Coronary artery (tissue), 2 donors: ENCODE results near the gene VAT1.

Experiments used
- DNase-seq: peaks from one replicate; pipeline ENCODE4 v3.0.0-alpha.2; 2017; ENCODE audit warnings: low spot score
- H3K27ac ChIP-seq, 2 donors: fragments of 200-600 bp; sonication (generic); one replicate each; pipeline ENCODE4 v1.5.1; 2016 to 2019
- H3K4me3 ChIP-seq: fragments of 200-600 bp; sonication (generic); 2 replicates; pipeline ENCODE4 v1.5.1; 2016; ENCODE audit warnings: mild to moderate bottlenecking, moderate library complexity
- TF ChIP-seq, protein P1 (sequence below): fragments of 200-600 bp; sonication (generic); IDR thresholded peaks from one replicate; pipeline ENCODE4 v1.5.1; 2019; ENCODE audit warnings: antibody characterized with exemption

Gene VAT1

DNA sequence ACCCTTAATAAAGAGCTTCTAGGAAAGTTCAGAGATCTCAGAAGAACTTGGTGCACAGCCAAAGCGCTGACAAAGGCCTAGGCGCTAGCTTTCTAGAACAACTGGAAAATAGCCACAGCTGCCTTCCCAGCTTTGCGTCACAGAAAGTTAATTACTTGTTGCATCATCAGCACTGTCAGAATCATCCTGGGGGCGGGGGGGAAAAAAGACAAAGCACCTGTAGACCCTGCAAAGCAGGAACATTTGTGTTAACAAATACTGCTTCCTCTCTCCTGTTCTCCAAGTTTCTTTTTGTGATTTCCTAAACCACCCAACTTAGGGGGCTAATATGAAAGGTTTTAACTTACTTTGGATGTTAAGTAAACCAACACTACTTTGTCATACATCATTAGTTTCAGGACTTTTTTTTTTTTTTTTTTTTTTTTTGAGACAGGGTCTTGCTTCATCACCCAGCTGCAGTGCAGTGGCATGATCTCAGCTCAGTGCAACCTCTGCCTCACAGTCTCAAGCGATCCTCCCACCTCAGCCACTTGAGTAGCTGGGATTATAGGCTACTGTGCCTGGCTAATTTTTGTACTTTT lies 53.1 kb downstream of the VAT1 start:
- Histone ChIP-seq H3K27ac (no peak overlapping the region), H3K4me3 (no peak overlapping the region)
- DNase-seq: no peak
- TF ChIP-seq, protein P1, sequence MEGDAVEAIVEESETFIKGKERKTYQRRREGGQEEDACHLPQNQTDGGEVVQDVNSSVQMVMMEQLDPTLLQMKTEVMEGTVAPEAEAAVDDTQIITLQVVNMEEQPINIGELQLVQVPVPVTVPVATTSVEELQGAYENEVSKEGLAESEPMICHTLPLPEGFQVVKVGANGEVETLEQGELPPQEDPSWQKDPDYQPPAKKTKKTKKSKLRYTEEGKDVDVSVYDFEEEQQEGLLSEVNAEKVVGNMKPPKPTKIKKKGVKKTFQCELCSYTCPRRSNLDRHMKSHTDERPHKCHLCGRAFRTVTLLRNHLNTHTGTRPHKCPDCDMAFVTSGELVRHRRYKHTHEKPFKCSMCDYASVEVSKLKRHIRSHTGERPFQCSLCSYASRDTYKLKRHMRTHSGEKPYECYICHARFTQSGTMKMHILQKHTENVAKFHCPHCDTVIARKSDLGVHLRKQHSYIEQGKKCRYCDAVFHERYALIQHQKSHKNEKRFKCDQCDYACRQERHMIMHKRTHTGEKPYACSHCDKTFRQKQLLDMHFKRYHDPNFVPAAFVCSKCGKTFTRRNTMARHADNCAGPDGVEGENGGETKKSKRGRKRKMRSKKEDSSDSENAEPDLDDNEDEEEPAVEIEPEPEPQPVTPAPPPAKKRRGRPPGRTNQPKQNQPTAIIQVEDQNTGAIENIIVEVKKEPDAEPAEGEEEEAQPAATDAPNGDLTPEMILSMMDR: no peak

GRCh38 chr17:42967925-42968324 lies 54.3 kb downstream of the VAT1 start:
- DNase-seq: no peak
- Histone ChIP-seq H3K4me3 (no peak overlapping the region), H3K27ac (no peak overlapping the region)
- TF ChIP-seq, protein P1: no peak
